Stimulated activated CD8-positive, alpha-beta memory T cell treated with anti-CD3 and anti-CD28 coated beads, Interleukin-15, amount 100 ng/mL, for 48 hours (primary cell): ENCODE results near the gene FABP2.
"Not testable (repeated sequence)": the region's sequence is repeated elsewhere in the genome, so short reads cannot be mapped to it uniquely, and the experiment has no call there.

ENCODE experiments used
- DNase-seq, 2 donors: peaks; one replicate each; pipeline ENCODE4 v3.0.0-alpha.2; 2020; ENCODE audit warnings: low read depth in 2 of 2

FABP2 gene

DNA sequence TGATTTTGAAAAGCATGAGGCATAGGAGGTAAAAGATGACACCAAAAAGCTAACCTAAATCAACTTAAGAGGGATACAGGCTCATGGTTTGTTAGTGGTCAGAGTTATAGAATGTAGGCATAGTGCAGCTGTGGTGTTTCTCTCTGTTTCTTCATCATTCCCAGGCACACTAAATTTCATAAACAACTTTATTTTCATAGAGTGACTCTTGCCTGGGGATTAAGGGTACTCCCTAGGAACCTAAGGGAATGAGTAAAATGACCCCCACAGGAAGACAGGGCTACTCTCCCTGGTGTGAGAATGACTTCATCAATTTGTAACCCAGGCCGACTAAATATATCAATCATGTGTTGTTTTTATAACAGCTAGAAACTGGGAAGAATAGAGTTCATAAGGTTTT is 11.1 kb downstream of the FABP2 start:
- DNase-seq, result no peak

DNA sequence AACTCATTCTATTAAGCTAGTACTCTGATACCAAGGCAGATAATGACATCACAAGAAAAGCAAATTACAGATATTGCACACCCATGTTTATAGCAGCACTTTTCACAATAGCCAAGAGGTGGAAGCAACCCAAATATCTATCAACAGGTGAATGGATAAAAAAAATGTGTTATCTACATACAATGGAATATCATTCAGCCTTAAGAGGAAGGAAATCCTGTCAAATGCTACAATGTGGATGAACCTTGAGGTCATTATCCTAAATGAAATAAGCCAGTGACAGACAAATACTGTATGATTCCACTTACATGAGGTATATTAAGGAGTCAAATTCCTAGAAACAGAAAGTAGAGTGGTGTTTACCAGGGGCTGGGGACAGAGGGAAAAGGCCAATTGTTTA is 14.3 kb downstream of the FABP2 start:
- DNase-seq, result no peak

DNA sequence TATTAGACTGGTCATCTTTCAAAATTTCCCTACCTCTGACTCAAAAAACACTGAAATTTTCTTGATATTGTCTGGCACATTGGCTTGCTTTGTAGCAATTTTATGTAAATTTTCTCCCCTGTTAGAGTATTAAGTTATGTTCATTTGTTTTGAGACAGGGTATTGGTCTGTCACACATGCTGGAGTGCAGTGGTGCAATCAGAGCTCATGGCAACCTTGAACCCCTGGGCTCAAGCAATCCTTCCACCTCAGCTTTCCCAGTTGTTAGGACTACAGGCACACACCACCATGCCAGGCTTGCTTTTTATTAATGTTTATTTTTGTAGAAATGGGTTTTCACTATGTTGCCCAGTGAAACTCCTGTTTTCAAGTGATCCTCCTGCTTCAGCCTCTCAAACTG is 17.5 kb downstream of the FABP2 start:
- no peak for DNase-seq

GRCh38 chr4:119303587-119304305 is 18.2 kb downstream of the FABP2 start:
- no peak for DNase-seq

DNA sequence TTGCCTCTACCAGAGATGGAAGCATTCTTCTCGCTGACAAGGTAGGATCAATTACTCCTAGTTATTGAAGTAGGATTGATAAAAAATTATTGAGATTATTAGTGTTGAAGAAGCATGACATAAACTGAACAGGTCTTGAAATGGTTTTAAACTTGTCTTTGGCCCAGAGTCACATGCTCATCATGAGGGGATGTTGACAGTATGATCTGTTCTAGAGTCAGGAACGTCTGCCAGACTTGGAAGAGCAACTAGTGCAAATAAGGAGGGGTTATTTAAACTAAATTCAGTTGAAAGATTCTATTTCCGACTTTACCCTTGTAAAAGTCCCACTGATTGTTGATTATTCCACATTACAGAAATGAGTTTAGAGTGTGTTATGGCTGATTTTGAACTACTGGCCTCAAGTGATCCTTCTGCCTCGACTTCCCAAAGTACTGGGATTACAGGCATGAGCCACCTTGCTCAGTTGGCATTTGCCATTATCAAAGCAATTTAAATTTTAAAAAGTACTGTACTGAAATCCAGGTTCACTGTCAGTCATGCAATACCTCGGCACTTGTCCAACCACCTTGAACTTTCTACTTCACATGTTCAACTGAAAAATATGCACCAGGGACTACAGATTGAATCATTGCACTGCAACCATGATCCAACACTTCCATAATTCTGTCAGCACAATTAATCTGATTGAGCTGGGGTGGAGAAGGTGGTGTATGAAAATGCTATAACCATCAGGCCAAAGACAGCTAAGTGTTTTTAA is 19.7 kb downstream of the FABP2 start:
- no peak for DNase-seq

- DNase-seq, result peak; percentile 89 to 93
These were observed 21.6 kb downstream of the FABP2 start for GRCh38 chr4:119300101-119300978.

DNA sequence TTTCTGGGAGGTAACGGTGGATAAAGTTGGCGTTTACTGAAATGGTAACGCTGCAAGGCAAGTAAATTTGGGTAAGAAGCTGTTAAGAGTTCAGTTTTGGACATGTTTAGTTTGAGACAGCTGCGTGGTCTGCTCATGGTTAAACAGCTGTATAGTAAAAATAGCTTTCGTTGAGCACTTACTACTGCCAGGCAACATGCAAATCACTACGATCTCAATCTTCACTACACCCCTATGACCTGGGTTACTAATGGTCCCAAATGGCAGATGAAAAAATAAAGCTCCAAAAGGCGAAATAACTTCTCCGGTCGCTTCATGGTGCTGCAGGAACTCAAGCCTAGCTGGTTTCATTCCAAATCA is 22.2 kb downstream of the FABP2 start:
- no peak for DNase-seq

DNA sequence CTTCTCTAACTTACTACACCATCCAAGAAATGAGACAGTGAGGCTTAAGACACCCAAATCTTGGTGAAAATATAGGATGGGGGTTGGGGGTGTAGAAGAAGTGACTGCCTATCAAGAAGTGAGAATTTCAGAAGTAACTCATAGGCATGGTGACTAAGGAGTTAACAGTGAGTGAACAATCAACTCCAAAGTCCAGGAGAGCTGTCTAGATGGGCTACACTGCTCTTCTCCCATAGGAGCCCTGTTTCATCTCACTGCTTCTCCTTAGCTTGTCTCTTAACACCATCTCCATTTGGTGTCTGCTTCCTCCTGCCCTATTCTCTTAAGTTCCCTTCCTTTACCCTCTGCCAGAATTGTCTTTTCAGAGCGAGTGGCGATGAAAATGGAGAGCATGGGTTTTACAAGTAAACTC is 22.7 kb downstream of the FABP2 start:
- DNase-seq, result no peak

DNA sequence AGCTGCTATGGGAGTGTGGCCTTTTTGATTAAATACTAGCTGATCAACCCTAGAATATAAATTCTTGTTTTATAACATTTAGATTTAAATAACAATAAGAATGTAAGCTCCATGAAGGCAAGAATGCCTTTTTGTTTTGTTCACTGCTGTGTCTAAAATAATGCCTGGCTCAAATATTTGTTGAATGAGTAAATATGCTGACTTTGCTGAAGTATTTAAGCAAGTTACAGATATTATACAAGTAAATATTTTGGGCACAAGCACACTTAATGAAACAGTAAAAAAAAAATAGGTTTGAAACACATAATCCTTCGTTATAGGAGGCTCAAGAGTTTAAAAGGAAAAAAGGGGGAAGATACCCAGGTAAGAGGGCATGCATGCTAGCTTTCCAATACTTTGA is 24.1 kb downstream of the FABP2 start:
- DNase-seq, result no peak

DNA sequence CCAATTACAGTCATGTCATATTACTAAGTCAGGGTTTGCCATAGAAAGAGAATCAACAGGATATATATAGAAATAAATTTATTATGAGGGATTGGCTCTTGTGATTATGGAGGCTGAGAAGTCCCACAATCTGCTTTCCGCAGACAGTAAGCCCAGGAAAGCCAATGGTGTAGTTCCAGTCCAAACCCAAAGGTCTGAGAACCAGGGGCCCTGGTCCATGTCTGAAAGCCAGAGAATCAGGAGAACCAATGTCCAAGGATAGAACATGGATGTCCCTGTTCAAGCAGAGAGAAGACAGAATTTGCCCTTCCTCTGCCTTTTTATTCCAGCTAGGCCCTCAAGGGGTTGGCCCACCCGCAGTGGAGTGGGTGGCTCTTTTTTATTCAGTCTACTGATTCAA is 25.6 kb downstream of the FABP2 start:
- no peak for DNase-seq

DNA sequence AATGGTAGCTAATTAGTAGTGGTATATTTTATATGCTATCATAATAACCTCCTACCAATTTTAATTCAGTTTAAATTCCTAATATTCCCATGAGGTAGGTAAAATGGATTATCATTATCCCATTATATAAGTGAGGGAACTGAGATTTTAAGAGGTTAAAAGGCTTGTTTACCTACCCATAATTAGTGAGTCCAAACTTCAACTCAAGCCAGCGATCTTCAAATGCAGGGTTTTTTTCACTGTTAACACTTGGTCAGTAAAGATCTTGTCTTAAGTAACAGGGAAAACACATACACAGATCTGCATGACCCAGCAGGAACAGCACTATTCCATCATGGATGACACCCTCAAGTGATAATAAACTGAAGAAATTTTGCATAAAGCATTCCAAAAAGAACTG is 31.3 kb downstream of the FABP2 start:
- DNase-seq, result no peak

DNA sequence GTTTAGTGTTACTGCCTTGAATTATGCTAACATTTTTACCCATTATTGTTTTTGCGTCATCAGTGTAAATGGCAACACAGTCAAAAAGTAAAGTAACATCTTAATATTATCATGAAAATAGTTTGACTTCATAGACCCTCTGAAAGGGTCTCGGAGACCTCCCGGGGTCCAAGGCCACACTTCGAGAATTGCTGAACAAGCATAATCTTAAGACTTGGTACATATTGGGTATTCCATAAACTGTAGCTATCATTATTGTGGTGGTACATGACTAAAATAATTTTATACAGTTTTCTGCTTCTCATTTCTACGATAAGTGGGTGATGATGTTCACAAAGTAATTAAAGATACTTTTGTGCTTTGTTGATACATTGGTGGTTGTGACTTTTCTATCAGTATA is 32.6 kb downstream of the FABP2 start:
- DNase-seq, result no peak

- DNase-seq, result no peak
These were observed 35.4 kb downstream of the FABP2 start for GRCh38 chr4:119286377-119287002.

- no peak for DNase-seq
These were observed 36.8 kb downstream of the FABP2 start for GRCh38 chr4:119284876-119285780.

DNA sequence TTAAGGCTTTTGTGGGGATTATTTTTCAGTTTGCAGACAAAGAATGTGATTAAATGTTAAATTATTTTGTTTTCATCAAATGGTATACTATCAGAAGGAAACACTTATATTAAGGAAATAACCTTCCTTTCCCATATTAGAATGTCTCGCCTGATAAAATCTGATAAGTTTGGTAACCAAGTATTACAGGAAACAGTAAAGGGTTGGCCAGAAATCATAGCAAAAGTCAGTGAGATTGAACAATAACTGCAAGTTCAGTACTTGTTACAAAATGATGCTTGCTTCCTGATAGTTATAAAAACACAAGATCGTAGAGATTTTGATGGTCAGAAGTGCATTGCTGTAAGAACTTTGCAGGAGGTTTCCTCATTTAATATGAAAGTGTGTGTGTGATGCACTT is 40.5 kb downstream of the FABP2 start:
- no peak for DNase-seq

DNA sequence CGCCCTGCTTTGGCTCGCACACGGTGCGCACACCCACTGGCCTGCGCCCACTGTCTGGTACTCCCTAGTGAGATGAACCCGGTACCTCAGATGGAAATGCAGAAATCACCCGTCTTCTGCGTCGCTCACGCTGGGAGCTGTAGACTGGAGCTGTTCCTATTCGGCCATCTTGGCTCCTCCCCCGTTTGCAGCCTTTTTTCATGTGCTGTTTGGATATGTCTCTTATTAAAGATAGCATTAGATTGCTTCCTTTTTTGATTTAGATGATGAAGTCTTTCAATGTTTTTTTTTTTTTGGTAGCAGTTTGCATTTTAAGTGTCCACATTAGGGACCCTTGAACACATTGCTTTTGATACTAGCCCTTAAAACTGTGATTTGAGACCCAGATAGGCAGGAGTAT is 42.0 kb downstream of the FABP2 start:
- not testable (repeated sequence) for DNase-seq

- DNase-seq, result not testable (repeated sequence)
These were observed 42.4 kb downstream of the FABP2 start for GRCh38 chr4:119279541-119279940.

- DNase-seq, result no peak
These were observed 50.4 kb downstream of the FABP2 start for GRCh38 chr4:119271361-119272085.

GRCh38 chr4:119268466-119268865 is 53.5 kb downstream of the FABP2 start:
- DNase-seq, result no peak
